ENCODE data around the gene NXPE3.
"Not testable (repeated sequence)": the region's sequence is repeated elsewhere in the genome, so short reads cannot be mapped to it uniquely, and the experiment has no call there.

DNA sequence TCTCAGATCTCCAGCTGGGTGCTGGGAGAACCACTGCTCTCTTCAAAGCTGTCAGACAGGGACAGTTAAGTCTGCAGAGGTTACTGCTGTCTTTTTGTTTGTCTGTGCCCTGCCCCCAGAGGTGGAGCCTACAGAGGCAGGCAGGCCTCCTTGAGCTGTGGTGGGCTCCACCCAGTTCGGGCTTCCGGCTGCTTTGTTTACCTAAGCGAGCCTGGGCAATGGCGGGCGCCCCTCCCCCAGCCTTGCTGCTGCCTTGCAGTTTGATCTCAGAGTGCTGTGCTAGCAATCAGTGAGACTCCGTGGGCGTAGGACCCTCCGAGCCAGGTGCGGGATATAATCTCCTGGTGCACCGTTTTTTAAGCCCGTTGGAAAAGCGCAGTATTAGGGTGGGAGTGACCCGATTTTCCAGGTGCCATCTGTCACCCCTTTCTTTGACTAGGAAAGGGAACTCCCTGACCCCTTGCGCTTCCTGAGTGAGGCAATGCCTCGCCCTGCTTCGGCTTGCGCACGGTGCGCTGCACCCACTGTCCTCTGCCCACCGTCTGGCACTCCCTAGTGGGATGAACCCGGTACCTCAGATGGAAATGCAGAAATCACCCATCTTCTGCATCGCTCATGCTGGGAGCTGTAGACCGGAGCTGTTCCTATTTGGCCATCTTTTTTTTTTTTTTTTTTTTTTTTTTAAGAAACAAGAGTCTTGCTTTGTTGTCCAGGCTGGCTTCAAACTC is 25.5 kb upstream of the NXPE3 start:
- TF ChIP-seq, protein P1, sequence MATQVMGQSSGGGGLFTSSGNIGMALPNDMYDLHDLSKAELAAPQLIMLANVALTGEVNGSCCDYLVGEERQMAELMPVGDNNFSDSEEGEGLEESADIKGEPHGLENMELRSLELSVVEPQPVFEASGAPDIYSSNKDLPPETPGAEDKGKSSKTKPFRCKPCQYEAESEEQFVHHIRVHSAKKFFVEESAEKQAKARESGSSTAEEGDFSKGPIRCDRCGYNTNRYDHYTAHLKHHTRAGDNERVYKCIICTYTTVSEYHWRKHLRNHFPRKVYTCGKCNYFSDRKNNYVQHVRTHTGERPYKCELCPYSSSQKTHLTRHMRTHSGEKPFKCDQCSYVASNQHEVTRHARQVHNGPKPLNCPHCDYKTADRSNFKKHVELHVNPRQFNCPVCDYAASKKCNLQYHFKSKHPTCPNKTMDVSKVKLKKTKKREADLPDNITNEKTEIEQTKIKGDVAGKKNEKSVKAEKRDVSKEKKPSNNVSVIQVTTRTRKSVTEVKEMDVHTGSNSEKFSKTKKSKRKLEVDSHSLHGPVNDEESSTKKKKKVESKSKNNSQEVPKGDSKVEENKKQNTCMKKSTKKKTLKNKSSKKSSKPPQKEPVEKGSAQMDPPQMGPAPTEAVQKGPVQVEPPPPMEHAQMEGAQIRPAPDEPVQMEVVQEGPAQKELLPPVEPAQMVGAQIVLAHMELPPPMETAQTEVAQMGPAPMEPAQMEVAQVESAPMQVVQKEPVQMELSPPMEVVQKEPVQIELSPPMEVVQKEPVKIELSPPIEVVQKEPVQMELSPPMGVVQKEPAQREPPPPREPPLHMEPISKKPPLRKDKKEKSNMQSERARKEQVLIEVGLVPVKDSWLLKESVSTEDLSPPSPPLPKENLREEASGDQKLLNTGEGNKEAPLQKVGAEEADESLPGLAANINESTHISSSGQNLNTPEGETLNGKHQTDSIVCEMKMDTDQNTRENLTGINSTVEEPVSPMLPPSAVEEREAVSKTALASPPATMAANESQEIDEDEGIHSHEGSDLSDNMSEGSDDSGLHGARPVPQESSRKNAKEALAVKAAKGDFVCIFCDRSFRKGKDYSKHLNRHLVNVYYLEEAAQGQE (IDR thresholded peaks at IDR 0.05; ENCODE audit: borderline replicate concordance) = not testable (repeated sequence)
- not testable (repeated sequence) for TF ChIP-seq CTCF (IDR thresholded peaks at IDR 0.05; ENCODE audit: poor library complexity, severe bottlenecking); POLR2AphosphoS5 (IDR thresholded peaks at IDR 0.05); TAF1 (IDR thresholded peaks at IDR 0.05; ENCODE audit: low read depth); RAD21 (conservative IDR thresholded peaks at IDR 0.05); EP300 (conservative IDR thresholded peaks at IDR 0.05; ENCODE audit: poor library complexity, severe bottlenecking); MXI1 (conservative IDR thresholded peaks at IDR 0.05; ENCODE audit: poor library complexity, severe bottlenecking); EZH2 (IDR thresholded peaks at IDR 0.05; ENCODE audit: borderline replicate concordance, insufficient read depth, low read length, poor library complexity, severe bottlenecking)
